ENCODE measurements around the gene CFAP54.

GRCh38 chr12:96814200-96814599, 324.8 kb downstream of the CFAP54 start:
- TF ChIP-seq POLR2A (IDR thresholded peaks at IDR 0.05; ENCODE audit: low read depth, low read length) (no peak), TAF1 (IDR thresholded peaks at IDR 0.05; ENCODE audit: low read depth, low read length) (no peak), POLR2AphosphoS5 (IDR thresholded peaks at IDR 0.05; ENCODE audit: low read depth, low read length) (no peak), POU2F2 (IDR thresholded peaks at IDR 0.05; ENCODE audit: low read depth, low read length) (no peak), SPI1 (IDR thresholded peaks at IDR 0.05; ENCODE audit: low read depth, low read length) (no peak), PAX5 (IDR thresholded peaks at IDR 0.05; ENCODE audit: insufficient read depth, low read length, severe bottlenecking) (no peak)

Measured in GM12891 (cell line).